Panc1 (cell line): ENCODE results near the gene FBXL14. TPM values are rescaled to one million over a fixed set of nuclear protein-coding genes. Genes with fewer than 3 reads are reported as not detected.
A peak's percentile ranks its signal among the peaks of the same experiment; 100 is the strongest.

Source experiments
- ATAC-seq: fragments of 200-7000 bp; cut with Tn5 transposase; 2 replicates; pipeline ENCODE4 v1.9.1; 2020; ENCODE audit warnings: mild to moderate bottlenecking, moderate library complexity
- BruUV-seq: library from RNA; stranded (reverse); fragments of 400-500 nt; replicated peaks from 2 replicates; lab custom pipeline; 2021; lab: Mats Ljungman, UMichigan
- CTCF ChIA-PET: fragments of 300-600 bp; sonication (Branson Sonifier 250); formaldehyde crosslinking; loops from one replicate; lab custom pipeline; 2022; ENCODE audit warnings: antibody characterized with exemption; lab: Charles Lee
- POLR2A ChIA-PET: fragments of 300-600 bp; sonication (Branson Sonifier 250); formaldehyde crosslinking; loops from one replicate; lab custom pipeline; 2022; ENCODE audit warnings: antibody characterized with exemption; lab: Charles Lee
- DNase-seq: peaks from one replicate; pipeline ENCODE4 v3.0.0-alpha.2; 2010; ENCODE audit warnings: low read depth, low spot score
- H3K27ac ChIP-seq: 2 replicates; pipeline ENCODE4 v1.5.1; 2011; ENCODE audit warnings: mild to moderate bottlenecking, low read length, inconsistent platforms
- H3K27me3 ChIP-seq: fragments of 200-500 bp; sonication (Bioruptor generic); 2 replicates; pipeline ENCODE4 v1.6.0; 2014; ENCODE audit warnings: low read length, inconsistent platforms; ENCODE audit not compliant: control insufficient read depth, insufficient read depth
- H3K36me3 ChIP-seq: fragments of 200-500 bp; sonication (Bioruptor generic); 2 replicates; pipeline ENCODE4 v1.5.1; 2014; ENCODE audit warnings: inconsistent platforms, mild to moderate bottlenecking, low read length, moderate library complexity; ENCODE audit not compliant: control insufficient read depth, insufficient read depth
- H3K4me1 ChIP-seq: 2 replicates; pipeline ENCODE4 v1.5.1; 2011; ENCODE audit warnings: inconsistent platforms, mild to moderate bottlenecking, low read length, moderate library complexity; ENCODE audit not compliant: control insufficient read depth, insufficient read depth
- H3K4me3 ChIP-seq, 2 experiments: 2 replicates each; pipeline ENCODE4 v1.5.1; 2011 to 2012; ENCODE audit warnings: low read depth in 2 of 2, low read length in 2 of 2, mild to moderate bottlenecking in 2 of 2, inconsistent platforms in 1 of 2, moderate library complexity in 1 of 2
- H3K9me3 ChIP-seq: fragments of 200-500 bp; sonication (Bioruptor generic); 2 replicates; pipeline ENCODE4 v1.5.1; 2014; ENCODE audit warnings: low read depth, mild to moderate bottlenecking, inconsistent platforms, low read length, moderate library complexity; ENCODE audit not compliant: control insufficient read depth, insufficient read depth
- POLR2AphosphoS5 ChIP-seq: IDR thresholded peaks from 2 replicates; pipeline ENCODE4 v1.6.1; 2012; ENCODE audit warnings: mild to moderate bottlenecking, low read depth, low read length, moderate library complexity
- REST ChIP-seq, 2 experiments: IDR thresholded peaks; 2 replicates each; pipeline ENCODE4 v1.6.1; 2011 to 2012; ENCODE audit warnings: low read depth in 2 of 2, control low read depth in 1 of 2, low read length in 1 of 2, mild to moderate bottlenecking in 1 of 2, moderate library complexity in 1 of 2; ENCODE audit not compliant: insufficient read depth in 1 of 2
- SIN3A ChIP-seq: IDR thresholded peaks from 2 replicates; pipeline ENCODE4 v1.6.1; 2012; ENCODE audit warnings: low read depth, mild to moderate bottlenecking, low read length, moderate library complexity, borderline replicate concordance; ENCODE audit not compliant: insufficient read depth
- TCF7L2 ChIP-seq: IDR thresholded peaks from 2 replicates; pipeline ENCODE4 v1.6.1; 2011; ENCODE audit warnings: mild to moderate bottlenecking, low read depth, low read length, inconsistent platforms
- in situ Hi-C: cut with HindIII; loops from 2 replicates; pipeline ENCODE4 v1.10.0; 2016; ENCODE audit warnings: low sequenced_read_pairs, low pct_unique_long_range_greater_than_20kb
- intact Hi-C: fragments of 100-400 bp; cut with micrococcal nuclease; formaldehyde crosslinking; loops from one replicate; pipeline ENCODE4 v1.10.0; 2022; ENCODE audit not compliant: unreplicated experiment
- total RNA-seq: library from RNA; stranded (reverse); gene quantifications from one replicate; pipeline ENCODE4 v1.2.1, GENCODE V29; 2021; ENCODE audit not compliant: unreplicated experiment
- TF ChIP-seq, protein P1 (sequence below): fragments of 450-650 bp; IDR thresholded peaks from 2 replicates; pipeline ENCODE4 v1.5.1; 2017; ENCODE audit warnings: mild to moderate bottlenecking

Gene FBXL14
- total RNA-seq, 1 experiment from 2014 or later, result 15.1 TPM

- DNase-seq (no peak), ATAC-seq (no peak)
- H3K4me3 ChIP-seq, result no peak overlapping the region
- H3K4me1 ChIP-seq, result peaks cover 7% of the 10 kb centered on the region
- TF ChIP-seq, protein P1, sequence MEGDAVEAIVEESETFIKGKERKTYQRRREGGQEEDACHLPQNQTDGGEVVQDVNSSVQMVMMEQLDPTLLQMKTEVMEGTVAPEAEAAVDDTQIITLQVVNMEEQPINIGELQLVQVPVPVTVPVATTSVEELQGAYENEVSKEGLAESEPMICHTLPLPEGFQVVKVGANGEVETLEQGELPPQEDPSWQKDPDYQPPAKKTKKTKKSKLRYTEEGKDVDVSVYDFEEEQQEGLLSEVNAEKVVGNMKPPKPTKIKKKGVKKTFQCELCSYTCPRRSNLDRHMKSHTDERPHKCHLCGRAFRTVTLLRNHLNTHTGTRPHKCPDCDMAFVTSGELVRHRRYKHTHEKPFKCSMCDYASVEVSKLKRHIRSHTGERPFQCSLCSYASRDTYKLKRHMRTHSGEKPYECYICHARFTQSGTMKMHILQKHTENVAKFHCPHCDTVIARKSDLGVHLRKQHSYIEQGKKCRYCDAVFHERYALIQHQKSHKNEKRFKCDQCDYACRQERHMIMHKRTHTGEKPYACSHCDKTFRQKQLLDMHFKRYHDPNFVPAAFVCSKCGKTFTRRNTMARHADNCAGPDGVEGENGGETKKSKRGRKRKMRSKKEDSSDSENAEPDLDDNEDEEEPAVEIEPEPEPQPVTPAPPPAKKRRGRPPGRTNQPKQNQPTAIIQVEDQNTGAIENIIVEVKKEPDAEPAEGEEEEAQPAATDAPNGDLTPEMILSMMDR, result no peak
- no peak for TF ChIP-seq SIN3A
- no peak for TF ChIP-seq TCF7L2
- no peak for TF ChIP-seq POLR2AphosphoS5
- no peak for TF ChIP-seq REST (IDR thresholded peaks at IDR 0.05; ENCODE audit: insufficient read depth in 1 of 2, low read depth in 2 of 2, low read length in 1 of 2)
- no peak overlapping the region for H3K27ac ChIP-seq
- in situ Hi-C loops, result no loop called here
- ChIA-PET CTCF (no interaction called here), POLR2A (no interaction called here)
- no peaks in the 10 kb centered on the region for H3K27me3 ChIP-seq
- no peaks in the 10 kb centered on the region for H3K9me3 ChIP-seq
- no peaks in the 10 kb centered on the region for H3K36me3 ChIP-seq
- BruUV-seq, result TSS peak; percentile 46
- intact Hi-C loops, result no loop called here
These were observed 26.5 kb downstream of the FBXL14 start for GRCh38 chr12:1567852-1568251.

- Histone ChIP-seq H3K36me3 (no peaks in the 10 kb centered on the region), H3K4me1 (peaks cover under 1% of the 10 kb centered on the region), H3K27me3 (no peaks in the 10 kb centered on the region), H3K27ac (no peak overlapping the region), H3K4me3 (no peak overlapping the region), H3K9me3 (no peaks in the 10 kb centered on the region)
- ATAC-seq (no peak), DNase-seq (no peak)
- BruUV-seq, result no TSS peak
- TF ChIP-seq SIN3A, result no peak
- TF ChIP-seq POLR2AphosphoS5, result no peak
- no peak for TF ChIP-seq TCF7L2
- TF ChIP-seq REST (IDR thresholded peaks at IDR 0.05; ENCODE audit: insufficient read depth in 1 of 2, low read depth in 2 of 2, low read length in 1 of 2), result no peak
- TF ChIP-seq, protein P1, result no peak
- in situ Hi-C loops, result no loop called here
- intact Hi-C loops, result no loop called here
- POLR2A ChIA-PET, result no interaction called here
- CTCF ChIA-PET, result no interaction called here
These were observed 27.8 kb downstream of the FBXL14 start for GRCh38 chr12:1566449-1567135.
